Fibroblast of gingiva (primary cell): ENCODE measurements around the gene TBCB.
"Not testable (repeated sequence)": the region's sequence is repeated elsewhere in the genome, so short reads cannot be mapped to it uniquely, and the experiment has no call there.

ENCODE experiments used
- DNase-seq: peaks from one replicate; pipeline ENCODE4 v3.0.0-alpha.2; 2011; ENCODE audit warnings: low read depth

Gene TBCB

GRCh38 chr19:36173846-36174245, 58.6 kb downstream of the TBCB start:
- not testable (repeated sequence) for DNase-seq
